Measurements from ENCODE around the gene IRF1.

Gene IRF1

GRCh38 chr5:132491368-132492364 is 1.1 kb upstream of the IRF1 start:
- TF ChIP-seq CTCF (IDR thresholded peaks at IDR 0.05; ENCODE audit: low read depth, low read length, missing control alignments) = no peak
- peak overlapping the region; percentile 93 for H3K4me3 ChIP-seq (ENCODE audit: low read depth, low read length)
- in situ Hi-C loops (cut with HindIII; ENCODE audit: low sequenced_read_pairs) = no loop called here
- no peak for DNase-seq (ENCODE audit: low read depth)

GRCh38 chr5:132489871-132490483 is 596 bp downstream of the IRF1 start:
- TF ChIP-seq CTCF (IDR thresholded peaks at IDR 0.05; ENCODE audit: low read depth, low read length, missing control alignments) = peak; percentile 18
- DNase-seq (ENCODE audit: low read depth) = no peak
- in situ Hi-C loops (cut with HindIII; ENCODE audit: low sequenced_read_pairs) = no loop called here
- H3K4me3 ChIP-seq (ENCODE audit: low read depth, low read length) = peak overlapping the region; percentile 93

- no peak for DNase-seq (ENCODE audit: low read depth)
- in situ Hi-C loops (cut with HindIII; ENCODE audit: low sequenced_read_pairs) = no loop called here
- TF ChIP-seq CTCF (IDR thresholded peaks at IDR 0.05; ENCODE audit: low read depth, low read length, missing control alignments) = no peak
- H3K4me3 ChIP-seq (ENCODE audit: low read depth, low read length) = peak overlapping the region; percentile 93
Measured at GRCh38 chr5:132489051-132489770, 1.4 kb downstream of the IRF1 start.

- in situ Hi-C loops (cut with HindIII; ENCODE audit: low sequenced_read_pairs) = no loop called here
- H3K4me3 ChIP-seq (ENCODE audit: low read depth, low read length) = peak overlapping the region; percentile 93
- DNase-seq (ENCODE audit: low read depth) = no peak
- TF ChIP-seq CTCF (IDR thresholded peaks at IDR 0.05; ENCODE audit: low read depth, low read length, missing control alignments) = no peak
Measured at GRCh38 chr5:132488590-132488989, 2.0 kb downstream of the IRF1 start.

- no peak for TF ChIP-seq CTCF (IDR thresholded peaks at IDR 0.05; ENCODE audit: low read depth, low read length, missing control alignments)
Measured at GRCh38 chr5:132487841-132488555, 2.6 kb downstream of the IRF1 start.

GRCh38 chr5:132487095-132487428 is 3.5 kb downstream of the IRF1 start:
- DNase-seq (ENCODE audit: low read depth) = no peak
- in situ Hi-C loops (cut with HindIII; ENCODE audit: low sequenced_read_pairs) = no loop called here
- TF ChIP-seq CTCF (IDR thresholded peaks at IDR 0.05; ENCODE audit: low read depth, low read length, missing control alignments) = no peak
- H3K4me3 ChIP-seq (ENCODE audit: low read depth, low read length) = no peak overlapping the region

More at GRCh38 chr5:132487841-132488555, 2.6 kb downstream of the IRF1 start:
- DNase-seq (ENCODE audit: low read depth) = no peak
- in situ Hi-C loops (cut with HindIII; ENCODE audit: low sequenced_read_pairs) = no loop called here
- H3K4me3 ChIP-seq (ENCODE audit: low read depth, low read length) = peak overlapping the region; percentile 93
